Activated CD8-positive, alpha-beta T cell treated with anti-CD3 and anti-CD28 coated beads for 36 hours (primary cell): Measurements from ENCODE around the gene TNK2. TPM values are rescaled to one million over a fixed set of nuclear protein-coding genes. Genes with fewer than 3 reads are reported as not detected.

ENCODE experiments used
- ATAC-seq: fragments of 200-7000 bp; cut with Tn5 transposase; one replicate; pipeline ENCODE4 v1.10.0; 2021; ENCODE audit warnings: mild to moderate bottlenecking, moderate library complexity
- CTCF ChIA-PET: fragments of 350-600 bp; sonication (Branson Sonifier 250); formaldehyde crosslinking; loops from one replicate; lab custom pipeline; 2021; ENCODE audit warnings: antibody characterized with exemption; lab: Charles Lee
- POLR2A ChIA-PET: fragments of 350-600 bp; sonication (Branson Sonifier 250); formaldehyde crosslinking; loops from one replicate; lab custom pipeline; 2021; ENCODE audit warnings: antibody characterized with exemption; lab: Charles Lee
- DNase-seq: peaks from one replicate; pipeline ENCODE4 v3.0.0-alpha.2; 2020
- H3K27ac Mint-ChIP-seq: one replicate; pipeline ENCODE4 v1.8.0; 2021; ENCODE audit warnings: mild to moderate bottlenecking, mixed read lengths
- H3K27me3 Mint-ChIP-seq: one replicate; pipeline ENCODE4 v1.8.0; 2021; ENCODE audit warnings: mixed read lengths
- H3K36me3 Mint-ChIP-seq: one replicate; pipeline ENCODE4 v1.8.0; 2021; ENCODE audit warnings: low read depth, mixed read lengths
- H3K4me1 Mint-ChIP-seq: one replicate; pipeline ENCODE4 v1.8.0; 2021; ENCODE audit warnings: low read depth, mixed read lengths
- H3K4me3 Mint-ChIP-seq: one replicate; pipeline ENCODE4 v1.8.0; 2021; ENCODE audit warnings: mild to moderate bottlenecking, moderate library complexity, mixed read lengths
- H3K9me3 Mint-ChIP-seq: one replicate; pipeline ENCODE4 v1.8.0; 2021; ENCODE audit warnings: mixed read lengths
- intact Hi-C: fragments of 100-400 bp; cut with micrococcal nuclease; formaldehyde crosslinking; loops from one replicate; pipeline ENCODE4 v1.10.0; 2022
- total RNA-seq, 2 experiments: library from RNA; stranded (reverse); gene quantifications; one replicate each; pipeline ENCODE4 v1.2.3, GENCODE V29; 2021
- TF ChIP-seq, protein P1 (sequence below): fragments of 200-600 bp; IDR thresholded peaks from one replicate; pipeline ENCODE4 v1.8.0; 2022; ENCODE audit warnings: antibody characterized with exemption, mild to moderate bottlenecking

Gene TNK2
- total RNA-seq, 2 experiments from 2014 or later, result 41.9 to 43.0 TPM

- ATAC-seq (no peak), DNase-seq (no peak)
- H3K27me3 Mint-ChIP-seq, result peaks cover 9% of the 10 kb centered on the region
- H3K9me3 Mint-ChIP-seq, result no peaks in the 10 kb centered on the region
- H3K4me1 Mint-ChIP-seq, result peaks cover 14% of the 10 kb centered on the region
- TF ChIP-seq, protein P1, sequence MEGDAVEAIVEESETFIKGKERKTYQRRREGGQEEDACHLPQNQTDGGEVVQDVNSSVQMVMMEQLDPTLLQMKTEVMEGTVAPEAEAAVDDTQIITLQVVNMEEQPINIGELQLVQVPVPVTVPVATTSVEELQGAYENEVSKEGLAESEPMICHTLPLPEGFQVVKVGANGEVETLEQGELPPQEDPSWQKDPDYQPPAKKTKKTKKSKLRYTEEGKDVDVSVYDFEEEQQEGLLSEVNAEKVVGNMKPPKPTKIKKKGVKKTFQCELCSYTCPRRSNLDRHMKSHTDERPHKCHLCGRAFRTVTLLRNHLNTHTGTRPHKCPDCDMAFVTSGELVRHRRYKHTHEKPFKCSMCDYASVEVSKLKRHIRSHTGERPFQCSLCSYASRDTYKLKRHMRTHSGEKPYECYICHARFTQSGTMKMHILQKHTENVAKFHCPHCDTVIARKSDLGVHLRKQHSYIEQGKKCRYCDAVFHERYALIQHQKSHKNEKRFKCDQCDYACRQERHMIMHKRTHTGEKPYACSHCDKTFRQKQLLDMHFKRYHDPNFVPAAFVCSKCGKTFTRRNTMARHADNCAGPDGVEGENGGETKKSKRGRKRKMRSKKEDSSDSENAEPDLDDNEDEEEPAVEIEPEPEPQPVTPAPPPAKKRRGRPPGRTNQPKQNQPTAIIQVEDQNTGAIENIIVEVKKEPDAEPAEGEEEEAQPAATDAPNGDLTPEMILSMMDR, result no peak
- ChIA-PET POLR2A (interaction anchor here (1.0 to 1.4 kb wide), 2 partner anchors 13 to 56 kb away, joined by 3 read pairs; no protein-coding TSS in a partner anchor), CTCF (interaction anchor here (1.1 to 8.6 kb wide), 4 partner anchors 13 to 59 kb away, joined by 3 to 155 read pairs (median 36); no protein-coding TSS in a partner anchor)
- intact Hi-C loops, result loop anchor here (10.0 kb wide), 1 partner anchor 201 kb away; no protein-coding TSS in a partner anchor
- no peak overlapping the region for H3K4me3 Mint-ChIP-seq
- H3K36me3 Mint-ChIP-seq, result no peaks in the 10 kb centered on the region
- no peak overlapping the region for H3K27ac Mint-ChIP-seq
Observed at GRCh38 chr3:195855471-195856409, 52.6 kb downstream of the TNK2 start.

GRCh38 chr3:195854628-195855294, 53.6 kb downstream of the TNK2 start:
- no peaks in the 10 kb centered on the region for H3K36me3 Mint-ChIP-seq
- H3K4me1 Mint-ChIP-seq, result peaks cover 11% of the 10 kb centered on the region
- no peak overlapping the region for H3K27ac Mint-ChIP-seq
- no peak for ATAC-seq
- DNase-seq, result no peak
- TF ChIP-seq, protein P1, result no peak
- no peaks in the 10 kb centered on the region for H3K9me3 Mint-ChIP-seq
- peaks cover 9% of the 10 kb centered on the region for H3K27me3 Mint-ChIP-seq
- POLR2A ChIA-PET, result no interaction called here
- CTCF ChIA-PET, result interaction anchor here (0.9 to 7.7 kb wide), 5 partner anchors 12 to 60 kb away, joined by 3 to 59 read pairs (median 4); partner anchors contain the start of gene TNK2
- intact Hi-C loops, result loop anchor here (10.0 kb wide), 1 partner anchor 200 kb away; no protein-coding TSS in a partner anchor
- H3K4me3 Mint-ChIP-seq, result no peak overlapping the region

GRCh38 chr3:195853996-195854395, 54.4 kb downstream of the TNK2 start:
- no peak for DNase-seq
- Mint-ChIP-seq H3K27ac (no peak overlapping the region), H3K27me3 (peaks cover 9% of the 10 kb centered on the region), H3K36me3 (no peaks in the 10 kb centered on the region), H3K4me3 (no peak overlapping the region), H3K4me1 (peaks cover 7% of the 10 kb centered on the region), H3K9me3 (no peaks in the 10 kb centered on the region)
- POLR2A ChIA-PET, result no interaction called here
- CTCF ChIA-PET, result interaction anchor here (0.9 to 7.7 kb wide), 5 partner anchors 11 to 61 kb away, joined by 3 to 59 read pairs (median 4); partner anchors contain the start of gene TNK2
- intact Hi-C loops, result loop anchor here (10.0 kb wide), 1 partner anchor 199 kb away; no protein-coding TSS in a partner anchor
- ATAC-seq, result no peak
- TF ChIP-seq, protein P1, result no peak

GRCh38 chr3:195853036-195853435, 55.3 kb downstream of the TNK2 start:
- TF ChIP-seq, protein P1, result no peak
- peaks cover 7% of the 10 kb centered on the region for H3K4me1 Mint-ChIP-seq
- ATAC-seq (no peak), DNase-seq (no peak)
- no peaks in the 10 kb centered on the region for H3K36me3 Mint-ChIP-seq
- no peak overlapping the region for H3K27ac Mint-ChIP-seq
- no peaks in the 10 kb centered on the region for H3K9me3 Mint-ChIP-seq
- ChIA-PET CTCF (interaction anchor here (0.5 to 7.7 kb wide), 6 partner anchors 10 to 136 kb away, joined by 3 to 59 read pairs (median 8); no protein-coding TSS in a partner anchor), POLR2A (interaction anchor here (1.2 kb wide), 1 partner anchor 61 kb away, joined by 4 read pairs; no protein-coding TSS in a partner anchor)
- no peak overlapping the region for H3K4me3 Mint-ChIP-seq
- peaks cover 9% of the 10 kb centered on the region for H3K27me3 Mint-ChIP-seq
- intact Hi-C loops, result loop anchor here (10.0 kb wide), 1 partner anchor 198 kb away; no protein-coding TSS in a partner anchor
